ENCODE measurements around the gene P2RY10. TPM values are rescaled to one million over a fixed set of nuclear protein-coding genes. Genes with fewer than 3 reads are reported as not detected.

Gene P2RY10
- total RNA-seq, 3 donors from 2014 or later (not counting 1 experiment from before 2014, with no cell fraction given) = 17.4 to 21.5 (median 19.7) TPM

- H3K4me1 ChIP-seq (ENCODE audit: control insufficient read depth, insufficient read depth, low read length) = peaks cover 5% of the 10 kb centered on the region
- ATAC-seq (peak; percentile 46 to 74 (median 61)), DNase-seq (no peak)
- no peaks in the 10 kb centered on the region for H3K27me3 ChIP-seq (ENCODE audit: control insufficient read depth, insufficient read depth, low read length)
- H3K27me3 Mint-ChIP-seq (ENCODE audit: low read depth in 2 of 2) = no peaks in the 10 kb centered on the region
- intact Hi-C loops (cut with micrococcal nuclease) = no loop called here
- peaks cover 32 to 33% of the 10 kb centered on the region in 2 donors for H3K4me1 Mint-ChIP-seq
- H3K4me3 Mint-ChIP-seq = peak overlapping the region; percentile 58
- no peaks in the 10 kb centered on the region for H3K9me3 ChIP-seq (ENCODE audit: control insufficient read depth, insufficient read depth, low read length)
- no peak for TF ChIP-seq CTCF (IDR thresholded peaks at IDR 0.05)
- no peaks in the 10 kb centered on the region for H3K36me3 Mint-ChIP-seq
- peaks cover 10% of the 10 kb centered on the region for H3K36me3 ChIP-seq (ENCODE audit: control insufficient read depth, insufficient read depth, low read length)
- H3K9me3 Mint-ChIP-seq = no peaks in the 10 kb centered on the region
- peak overlapping the region; percentile 61 for H3K27ac ChIP-seq (ENCODE audit: low read length)
- H3K4me3 ChIP-seq (ENCODE audit: low read length) = no peak overlapping the region
- H3K27ac Mint-ChIP-seq = peak overlapping the region; percentile 41 to 85
These were observed 12.6 kb downstream of the P2RY10 start for GRCh38 chrX:78957768-78958130.

GRCh38 chrX:78958419-78959116 is 13.4 kb downstream of the P2RY10 start:
- Histone ChIP-seq H3K36me3 (ENCODE audit: control insufficient read depth, insufficient read depth, low read length) (peaks cover 10% of the 10 kb centered on the region), H3K4me1 (ENCODE audit: control insufficient read depth, insufficient read depth, low read length) (peaks cover 5% of the 10 kb centered on the region)
- H3K36me3 Mint-ChIP-seq = no peaks in the 10 kb centered on the region

GRCh38 chrX:78960888-78961287 is 15.7 kb downstream of the P2RY10 start:
- Histone ChIP-seq H3K27ac (ENCODE audit: low read length) (no peak overlapping the region), H3K4me3 (ENCODE audit: low read length) (no peak overlapping the region), H3K36me3 (ENCODE audit: control insufficient read depth, insufficient read depth, low read length) (peaks cover 7% of the 10 kb centered on the region), H3K9me3 (ENCODE audit: control insufficient read depth, insufficient read depth, low read length) (no peaks in the 10 kb centered on the region), H3K27me3 (ENCODE audit: control insufficient read depth, insufficient read depth, low read length) (no peaks in the 10 kb centered on the region), H3K4me1 (ENCODE audit: control insufficient read depth, insufficient read depth, low read length) (peaks cover 5% of the 10 kb centered on the region)
- WGBS (ENCODE audit: insufficient coverage) = 95% methylated on average over 8 of the region's 8 CpGs
- DNase-seq (no peak), ATAC-seq (no peak)
- Mint-ChIP-seq H3K4me3 (no peak overlapping the region), H3K27ac (peak overlapping the region in 1 of 2 donors; percentile 40), H3K36me3 (no peaks in the 10 kb centered on the region), H3K9me3 (no peaks in the 10 kb centered on the region), H3K4me1 (peaks cover 32 to 38% of the 10 kb centered on the region in 2 donors), H3K27me3 (ENCODE audit: low read depth in 2 of 2) (no peaks in the 10 kb centered on the region)
- TF ChIP-seq CTCF (IDR thresholded peaks at IDR 0.05) = no peak
- intact Hi-C loops (cut with micrococcal nuclease) = no loop called here

More at GRCh38 chrX:78958419-78959116, 13.4 kb downstream of the P2RY10 start:
- WGBS (ENCODE audit: insufficient coverage) = 100% methylated on average over 1 of the region's 2 CpGs
- ATAC-seq (peak; percentile 39 to 53 (median 42)), DNase-seq (peak in 1 of 2 donors; percentile 34)
- no peaks in the 10 kb centered on the region for H3K9me3 ChIP-seq (ENCODE audit: control insufficient read depth, insufficient read depth, low read length)
- H3K9me3 Mint-ChIP-seq = no peaks in the 10 kb centered on the region
- peaks cover 32 to 35% of the 10 kb centered on the region in 2 donors for H3K4me1 Mint-ChIP-seq
- no peak overlapping the region for H3K4me3 ChIP-seq (ENCODE audit: low read length)
- peak overlapping the region; percentile 61 for H3K27ac ChIP-seq (ENCODE audit: low read length)
- peak overlapping the region; percentile 41 to 85 for H3K27ac Mint-ChIP-seq
- H3K27me3 Mint-ChIP-seq (ENCODE audit: low read depth in 2 of 2) = no peaks in the 10 kb centered on the region
- no peak for TF ChIP-seq CTCF (IDR thresholded peaks at IDR 0.05)
- intact Hi-C loops (cut with micrococcal nuclease) = no loop called here
- no peaks in the 10 kb centered on the region for H3K27me3 ChIP-seq (ENCODE audit: control insufficient read depth, insufficient read depth, low read length)
- peak overlapping the region; percentile 13 for H3K4me3 Mint-ChIP-seq

GRCh38 chrX:78964598-78964997 is 19.4 kb downstream of the P2RY10 start:
- H3K4me3 Mint-ChIP-seq = no peak overlapping the region
- Histone ChIP-seq H3K9me3 (ENCODE audit: control insufficient read depth, insufficient read depth, low read length) (no peaks in the 10 kb centered on the region), H3K4me1 (ENCODE audit: control insufficient read depth, insufficient read depth, low read length) (no peaks in the 10 kb centered on the region), H3K4me3 (ENCODE audit: low read length) (no peak overlapping the region), H3K27ac (ENCODE audit: low read length) (no peak overlapping the region), H3K36me3 (ENCODE audit: control insufficient read depth, insufficient read depth, low read length) (peaks cover 7% of the 10 kb centered on the region), H3K27me3 (ENCODE audit: control insufficient read depth, insufficient read depth, low read length) (no peaks in the 10 kb centered on the region)
- ATAC-seq = no peak
- no peaks in the 10 kb centered on the region for H3K27me3 Mint-ChIP-seq (ENCODE audit: low read depth in 2 of 2)
- DNase-seq = no peak
- H3K36me3 Mint-ChIP-seq = peaks cover 7% of the 10 kb centered on the region
- no peaks in the 10 kb centered on the region for H3K9me3 Mint-ChIP-seq
- intact Hi-C loops (cut with micrococcal nuclease) = no loop called here
- H3K27ac Mint-ChIP-seq = peak overlapping the region; percentile 6 to 76
- no peak for TF ChIP-seq CTCF (IDR thresholded peaks at IDR 0.05)
- peaks cover 0 to 11% of the 10 kb centered on the region in 2 donors for H3K4me1 Mint-ChIP-seq
- no CpG with 5 or more reads among the region's 3 CpGs for WGBS (ENCODE audit: insufficient coverage)

Data from natural killer cell (primary cell).